ENCODE data around the gene BICC1. TPM values are rescaled to one million over a fixed set of nuclear protein-coding genes. Genes with fewer than 3 reads are reported as not detected.

The BICC1 gene
- total RNA-seq, 4 donors from 2014 or later = 0.60 to 5.1 (median 2.2) TPM

- intact Hi-C loops (cut with DNase I; ENCODE audit: low total_unique reads) (no loop called here), in situ Hi-C loops (cut with MboI; ENCODE audit: low pct_ligation_motif_present in 1 of 4, low pct_unique_long_range_greater_than_20kb in 1 of 4, low sequenced_read_pairs in 3 of 4) (no loop called here)
- no peak overlapping the region for H3K27ac ChIP-seq
- 46 to 71% methylated on average over 1 of the region's 1 CpG for WGBS, 2 donors (ENCODE audit: low coverage in 1 of 2)
- DNase-seq = no peak
- H3K27me3 ChIP-seq = no peaks in the 10 kb centered on the region
- no peaks in the 10 kb centered on the region for H3K36me3 ChIP-seq
- H3K4me1 ChIP-seq = no peaks in the 10 kb centered on the region
- no peak for TF ChIP-seq POLR2A (IDR thresholded peaks at IDR 0.05)
- no peak for TF ChIP-seq POLR2AphosphoS5 (IDR thresholded peaks at IDR 0.05)
- no peak for TF ChIP-seq CTCF (IDR thresholded peaks at IDR 0.05)
- TF ChIP-seq EP300 (IDR thresholded peaks at IDR 0.05; ENCODE audit: low read depth) = no peak
- no peak overlapping the region for H3K4me3 ChIP-seq
- no peaks in the 10 kb centered on the region for H3K9me3 ChIP-seq
Observed at GRCh38 chr10:58547963-58548362, 35.3 kb downstream of the BICC1 start.

GRCh38 chr10:58554316-58554715 lies 41.6 kb downstream of the BICC1 start:
- peaks cover 0 to 5% of the 10 kb centered on the region in 2 donors for H3K9me3 ChIP-seq
- H3K27me3 ChIP-seq = no peaks in the 10 kb centered on the region
- H3K36me3 ChIP-seq = no peaks in the 10 kb centered on the region
- intact Hi-C loops (cut with DNase I; ENCODE audit: low total_unique reads) (no loop called here), in situ Hi-C loops (cut with MboI; ENCODE audit: low pct_ligation_motif_present in 1 of 4, low pct_unique_long_range_greater_than_20kb in 1 of 4, low sequenced_read_pairs in 3 of 4) (no loop called here)
- WGBS, 2 donors (ENCODE audit: low coverage in 1 of 2) = 32 to 55% methylated on average over 2 of the region's 2 CpGs
- TF ChIP-seq CTCF (IDR thresholded peaks at IDR 0.05) = no peak
- no peak for TF ChIP-seq POLR2AphosphoS5 (IDR thresholded peaks at IDR 0.05)
- TF ChIP-seq POLR2A (IDR thresholded peaks at IDR 0.05) = no peak
- no peak for TF ChIP-seq EP300 (IDR thresholded peaks at IDR 0.05; ENCODE audit: low read depth)
- DNase-seq = no peak
- H3K4me1 ChIP-seq = peaks cover 0 to 8% (median 0%) of the 10 kb centered on the region in 4 donors
- no peak overlapping the region for H3K4me3 ChIP-seq
- H3K27ac ChIP-seq = no peak overlapping the region

GRCh38 chr10:58555170-58555929 lies 42.7 kb downstream of the BICC1 start:
- H3K9me3 ChIP-seq = peaks cover 0 to 5% of the 10 kb centered on the region in 2 donors
- WGBS, 2 donors (ENCODE audit: low coverage in 1 of 2) = 76 to 83% methylated on average over 4 of the region's 4 CpGs
- no peaks in the 10 kb centered on the region for H3K36me3 ChIP-seq
- H3K4me3 ChIP-seq = no peak overlapping the region
- peaks cover 0 to 8% (median 0%) of the 10 kb centered on the region in 4 donors for H3K4me1 ChIP-seq
- TF ChIP-seq EP300 (IDR thresholded peaks at IDR 0.05; ENCODE audit: low read depth) = no peak
- no peak for TF ChIP-seq POLR2A (IDR thresholded peaks at IDR 0.05)
- no peak for TF ChIP-seq POLR2AphosphoS5 (IDR thresholded peaks at IDR 0.05)
- TF ChIP-seq CTCF (IDR thresholded peaks at IDR 0.05) = no peak
- H3K27ac ChIP-seq = no peak overlapping the region
- intact Hi-C loops (cut with DNase I; ENCODE audit: low total_unique reads) (no loop called here), in situ Hi-C loops (cut with MboI; ENCODE audit: low pct_ligation_motif_present in 1 of 4, low pct_unique_long_range_greater_than_20kb in 1 of 4, low sequenced_read_pairs in 3 of 4) (no loop called here)
- H3K27me3 ChIP-seq = no peaks in the 10 kb centered on the region
- DNase-seq = no peak

GRCh38 chr10:58555930-58556311 lies 43.2 kb downstream of the BICC1 start:
- H3K9me3 ChIP-seq = peaks cover 2 to 5% of the 10 kb centered on the region in 2 donors
- TF ChIP-seq CTCF (IDR thresholded peaks at IDR 0.05) = no peak
- no peak for TF ChIP-seq EP300 (IDR thresholded peaks at IDR 0.05; ENCODE audit: low read depth)
- TF ChIP-seq POLR2A (IDR thresholded peaks at IDR 0.05) = no peak
- 78 to 96% methylated on average over 2 of the region's 2 CpGs for WGBS, 2 donors (ENCODE audit: low coverage in 1 of 2)
- peaks cover 0 to 8% (median 0%) of the 10 kb centered on the region in 4 donors for H3K4me1 ChIP-seq
- H3K27ac ChIP-seq = no peak overlapping the region
- intact Hi-C loops (cut with DNase I; ENCODE audit: low total_unique reads) (no loop called here), in situ Hi-C loops (cut with MboI; ENCODE audit: low pct_ligation_motif_present in 1 of 4, low pct_unique_long_range_greater_than_20kb in 1 of 4, low sequenced_read_pairs in 3 of 4) (no loop called here)
- no peaks in the 10 kb centered on the region for H3K36me3 ChIP-seq
- H3K27me3 ChIP-seq = no peaks in the 10 kb centered on the region
- no peak overlapping the region for H3K4me3 ChIP-seq
- no peak for DNase-seq
